Stimulated activated CD4-positive, alpha-beta T cell treated with anti-CD3 and anti-CD28 coated beads, TNF-alpha, amount 100 ng/mL, for 1 hour (primary cell): ENCODE measurements around the gene PACRG.

Experiments
- DNase-seq, 3 donors: peaks; one replicate each; pipeline ENCODE4 v3.0.0-alpha.2; 2020; ENCODE audit warnings: low read depth in 3 of 3, low spot score in 1 of 3

The PACRG gene

GRCh38 chr6:162773996-162774395, 46.2 kb downstream of the PACRG start:
- DNase-seq = no peak

GRCh38 chr6:162777091-162777490, 49.3 kb downstream of the PACRG start:
- DNase-seq = no peak

- no peak for DNase-seq
Measured at GRCh38 chr6:162778603-162779002, 50.8 kb downstream of the PACRG start.

GRCh38 chr6:162785632-162786242, 58.0 kb downstream of the PACRG start:
- DNase-seq = no peak

GRCh38 chr6:162798546-162799266, 70.9 kb downstream of the PACRG start:
- DNase-seq = no peak

GRCh38 chr6:162814426-162814973, 86.7 kb downstream of the PACRG start:
- DNase-seq = no peak

- DNase-seq = no peak
Measured at GRCh38 chr6:162817196-162817595, 89.4 kb downstream of the PACRG start.

GRCh38 chr6:162819284-162819683, 91.5 kb downstream of the PACRG start:
- no peak for DNase-seq

GRCh38 chr6:162821102-162821501, 93.3 kb downstream of the PACRG start:
- no peak for DNase-seq

- DNase-seq = no peak
Measured at GRCh38 chr6:162825597-162825996, 97.8 kb downstream of the PACRG start.

- DNase-seq = no peak
Measured at GRCh38 chr6:162829013-162829742, 101.4 kb downstream of the PACRG start.

- no peak for DNase-seq
Measured at GRCh38 chr6:162833776-162834175, 106.0 kb downstream of the PACRG start.

GRCh38 chr6:162845972-162846371, 118.2 kb downstream of the PACRG start:
- no peak for DNase-seq

GRCh38 chr6:162846723-162847122, 118.9 kb downstream of the PACRG start:
- DNase-seq = no peak

- no peak for DNase-seq
Measured at GRCh38 chr6:162849269-162849668, 121.5 kb downstream of the PACRG start.

- DNase-seq = no peak
Measured at GRCh38 chr6:162852192-162852591, 124.4 kb downstream of the PACRG start.

GRCh38 chr6:162852840-162853577, 125.2 kb downstream of the PACRG start:
- DNase-seq = no peak

GRCh38 chr6:162854228-162854627, 126.5 kb downstream of the PACRG start:
- DNase-seq = no peak

- no peak for DNase-seq
Measured at GRCh38 chr6:162854734-162855191, 127.0 kb downstream of the PACRG start.

- no peak for DNase-seq
Measured at GRCh38 chr6:162856885-162857284, 129.1 kb downstream of the PACRG start.

GRCh38 chr6:162857326-162857725, 129.6 kb downstream of the PACRG start:
- no peak for DNase-seq
